CD14-positive monocyte (primary cell): Measurements from ENCODE around the gene DRC3. TPM values are rescaled to one million over a fixed set of nuclear protein-coding genes. Genes with fewer than 3 reads are reported as not detected.

Source experiments
- DNase-seq, 3 donors: peaks; one replicate each; pipeline ENCODE4 v3.0.0-alpha.2; 2011 to 2022
- H2AFZ ChIP-seq: 2 replicates; pipeline ENCODE4 v1.6.0; 2012; ENCODE audit warnings: mild to moderate bottlenecking, low read depth, low read length, inconsistent platforms; ENCODE audit not compliant: insufficient read depth, poor library complexity, severe bottlenecking
- H3K27ac ChIP-seq, 2 donors: 1 replicate in 1 of 2; 2 replicates in 1 of 2; pipeline ENCODE4 v1.5.1; 2012 to 2013; ENCODE audit warnings: low read length in 2 of 2, control low read depth in 1 of 2, inconsistent platforms in 1 of 2, low read depth in 1 of 2, mild to moderate bottlenecking in 1 of 2
- H3K27me3 ChIP-seq, 2 donors: one replicate each; pipeline versions ENCODE4 v1.6.0 to v1.6.1; 2011 to 2013; ENCODE audit warnings: low read length in 2 of 2; ENCODE audit not compliant: control insufficient read depth in 2 of 2, insufficient read depth in 2 of 2
- H3K36me3 ChIP-seq, 2 donors: replicated peaks in 1 of 2; 1 replicate in 1 of 2; 2 replicates in 1 of 2; pipeline versions ENCODE4 v1.5.1 to v1.6.1; 2012 to 2013; ENCODE audit warnings: low read length in 2 of 2, control low read depth in 1 of 2, inconsistent platforms in 1 of 2, mild to moderate bottlenecking in 1 of 2; ENCODE audit not compliant: insufficient read depth in 2 of 2, control insufficient read depth in 1 of 2
- H3K4me1 ChIP-seq, 2 donors: 1 replicate in 1 of 2; 2 replicates in 1 of 2; pipeline versions ENCODE4 v1.5.1 to v1.6.1; 2012 to 2013; ENCODE audit warnings: low read length in 2 of 2, control low read depth in 1 of 2, inconsistent platforms in 1 of 2, mild to moderate bottlenecking in 1 of 2, moderate library complexity in 1 of 2; ENCODE audit not compliant: insufficient read depth in 2 of 2, control insufficient read depth in 1 of 2
- H3K4me2 ChIP-seq: replicated peaks from 2 replicates; pipeline ENCODE3; 2012; ENCODE audit warnings: low read length, moderate library complexity, mild to moderate bottlenecking; ENCODE audit not compliant: poor library complexity, severe bottlenecking; ENCODE audit errors: extremely low read depth
- H3K4me3 ChIP-seq, 3 experiments: fragments of 200-600 bp in 1 of 3; sonication (generic) in 1 of 3; replicated peaks in 1 of 3; 1 replicate in 2 of 3; 2 replicates in 1 of 3; pipeline ENCODE4 v1.5.1; 2011 to 2013; ENCODE audit warnings: low read length in 3 of 3, mild to moderate bottlenecking in 3 of 3, control low read depth in 2 of 3, low read depth in 2 of 3, inconsistent platforms in 1 of 3, moderate library complexity in 1 of 3
- H3K79me2 ChIP-seq: 2 replicates; pipeline ENCODE4 v1.6.0; 2012; ENCODE audit warnings: mild to moderate bottlenecking, control low read depth, inconsistent platforms, low read length, moderate library complexity; ENCODE audit not compliant: insufficient read depth
- H3K9ac ChIP-seq: 2 replicates; pipeline ENCODE4 v1.6.0; 2017; ENCODE audit warnings: low read length, mild to moderate bottlenecking; ENCODE audit not compliant: insufficient read depth, poor library complexity, severe bottlenecking
- H3K9me3 ChIP-seq, 2 donors: replicated peaks in 1 of 2; 1 replicate in 1 of 2; 2 replicates in 1 of 2; pipeline versions ENCODE4 v1.5.1 to v1.6.1; 2012 to 2013; ENCODE audit warnings: low read length in 2 of 2, control low read depth in 1 of 2; ENCODE audit not compliant: control insufficient read depth in 1 of 2, insufficient read depth in 1 of 2
- H4K20me1 ChIP-seq: 2 replicates; pipeline ENCODE4 v1.6.0; 2012; ENCODE audit warnings: mild to moderate bottlenecking, low read length, control low read depth, moderate library complexity; ENCODE audit not compliant: insufficient read depth
- H3K27ac Mint-ChIP-seq, 7 donors: one replicate each; pipeline ENCODE4 v1.8.0; 2020; ENCODE audit warnings: mild to moderate bottlenecking in 7 of 7, mixed read lengths in 7 of 7, moderate library complexity in 6 of 7, inconsistent platforms in 2 of 7
- H3K27me3 Mint-ChIP-seq, 3 donors: one replicate each; pipeline ENCODE4 v1.8.0; 2021 to 2022; ENCODE audit warnings: low read depth in 3 of 3, mild to moderate bottlenecking in 3 of 3, mixed read lengths in 3 of 3, moderate library complexity in 3 of 3, inconsistent platforms in 1 of 3
- H3K36me3 Mint-ChIP-seq, 2 donors: one replicate each; pipeline ENCODE4 v1.8.0; 2020; ENCODE audit warnings: mixed read lengths in 2 of 2, inconsistent platforms in 1 of 2, mild to moderate bottlenecking in 1 of 2
- H3K4me1 Mint-ChIP-seq: one replicate; pipeline ENCODE4 v1.8.0; 2020; ENCODE audit warnings: mild to moderate bottlenecking, mixed read lengths
- H3K4me3 Mint-ChIP-seq, 2 donors: one replicate each; pipeline ENCODE4 v1.8.0; 2020; ENCODE audit warnings: mild to moderate bottlenecking in 2 of 2, mixed read lengths in 2 of 2, moderate library complexity in 1 of 2
- H3K9me3 Mint-ChIP-seq, 7 donors: one replicate each; pipeline ENCODE4 v1.8.0; 2020 to 2022; ENCODE audit warnings: mixed read lengths in 7 of 7, mild to moderate bottlenecking in 6 of 7, moderate library complexity in 6 of 7, inconsistent platforms in 2 of 7
- CTCF ChIP-seq: fragments of 200-600 bp; IDR thresholded peaks from one replicate; pipeline ENCODE4 v1.8.0; 2022; ENCODE audit warnings: antibody characterized with exemption, mild to moderate bottlenecking
- WGBS: methylation state at CpG from one replicate; pipeline ENCODE4 v1.1.5; 2013; ENCODE audit warnings: missing lambda C conversion rate; ENCODE audit not compliant: insufficient coverage; 5-methylcytosine and 5-hydroxymethylcytosine counted together
- intact Hi-C, 2 donors: fragments of 100-400 bp; cut with micrococcal nuclease; formaldehyde crosslinking; loops; one replicate each; pipeline versions ENCODE4 v1.15.0 to v1.15.1; 2023
- polyA plus RNA-seq, 3 donors: library from polyadenylated mRNA; depleted of rRNA in 1 of 3; unstranded in 2 of 3; stranded (reverse) in 1 of 3; fragments of 300-500 nt in 2 of 3; fragments of >200 nt in 1 of 3; fragmentation: Illumina TruSeq in 2 of 3; gene quantifications; 1 replicate in 2 of 3; 2 replicates in 1 of 3; pipeline ENCODE4 v1.2.3, GENCODE V29; 2012 to 2021

Gene DRC3
- polyA plus RNA-seq, 3 donors: 0.23 to 0.58 (median 0.39) TPM

- 100% methylated on average over 1 of the region's 3 CpGs for WGBS
- no peak for DNase-seq
- Histone ChIP-seq H3K4me3 (no peak overlapping the region), H3K4me1 (peaks cover 8% of the 10 kb centered on the region in 2 donors), H2AFZ (no peak overlapping the region), H3K27ac (no peak overlapping the region), H3K9me3 (no peaks in the 10 kb centered on the region), H3K27me3 (no peaks in the 10 kb centered on the region), H3K4me2 (no peak overlapping the region), H3K36me3 (peaks cover 0 to 5% of the 10 kb centered on the region in 2 donors), H3K9ac (no peak overlapping the region), H4K20me1 (peaks cover 51% of the 10 kb centered on the region), H3K79me2 (peaks cover 80% of the 10 kb centered on the region)
- Mint-ChIP-seq H3K9me3 (no peaks in the 10 kb centered on the region), H3K27me3 (peaks cover 1% of the 10 kb centered on the region in 3 donors), H3K4me1 (peaks cover 19% of the 10 kb centered on the region), H3K27ac (no peak overlapping the region), H3K4me3 (no peak overlapping the region), H3K36me3 (peaks cover 12 to 15% of the 10 kb centered on the region in 2 donors)
- intact Hi-C loops: no loop called here
- no peak for TF ChIP-seq CTCF
These were observed 6.3 kb upstream of the DRC3 start for GRCh38 chr17:17966399-17966798.

- Histone ChIP-seq H3K9me3 (no peaks in the 10 kb centered on the region), H3K9ac (peak overlapping the region; percentile 95), H3K36me3 (no peaks in the 10 kb centered on the region), H3K4me3 (peak overlapping the region in 1 of 3 experiments; percentile 82), H3K4me1 (peaks cover 43 to 45% of the 10 kb centered on the region in 2 donors), H3K27me3 (no peaks in the 10 kb centered on the region), H3K79me2 (peaks cover 57% of the 10 kb centered on the region), H3K4me2 (peak overlapping the region; percentile 88), H2AFZ (no peak overlapping the region), H4K20me1 (peaks cover 31% of the 10 kb centered on the region), H3K27ac (peak overlapping the region in 1 of 2 donors; percentile 95)
- Mint-ChIP-seq H3K9me3 (no peaks in the 10 kb centered on the region), H3K27ac (peak overlapping the region in 4 of 7 donors; percentile 64 to 90 (median 77)), H3K27me3 (no peaks in the 10 kb centered on the region), H3K4me1 (peaks cover 48% of the 10 kb centered on the region), H3K36me3 (peaks cover 5 to 8% of the 10 kb centered on the region in 2 donors), H3K4me3 (peak overlapping the region; percentile 83 to 85)
- no peak for TF ChIP-seq CTCF
- DNase-seq: no peak
- intact Hi-C loops: loop anchor here (2.0 to 5.0 kb wide), 3 partner anchors 34 to 62 kb away; no protein-coding TSS in a partner anchor
- no CpG with 5 or more reads among the region's 1 CpG for WGBS
These were observed 1.8 kb upstream of the DRC3 start for GRCh38 chr17:17970699-17971430.
